ENCODE measurements around the gene NCOA6.
"Not testable (repeated sequence)": the region's sequence is repeated elsewhere in the genome, so short reads cannot be mapped to it uniquely, and the experiment has no call there.

Gene NCOA6

DNA sequence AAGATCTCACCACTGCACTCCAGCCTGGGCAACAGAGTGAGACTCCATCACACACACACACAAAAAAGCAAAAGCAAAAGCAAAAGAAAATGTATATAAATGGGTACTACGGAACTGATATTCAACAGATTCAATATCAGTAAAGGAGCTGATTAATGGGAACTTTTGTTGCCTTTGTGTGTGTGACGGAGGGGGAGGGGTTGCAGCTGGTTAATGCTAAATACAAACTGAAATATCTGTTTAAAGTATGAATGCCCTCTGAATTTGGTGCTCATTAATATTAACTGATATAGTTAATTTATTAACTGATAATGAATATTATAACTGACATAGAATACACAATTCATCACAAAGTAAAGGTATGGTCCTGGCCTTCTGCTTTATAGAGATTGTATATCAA lies 8.4 kb downstream of the NCOA6 start:
- Mint-ChIP-seq H3K9me3 (no peaks in the 10 kb centered on the region), H3K4me1 (ENCODE audit: low read depth) (peaks cover 6% of the 10 kb centered on the region), H3K27ac (no peak overlapping the region), H3K4me3 (no peak overlapping the region), H3K36me3 (ENCODE audit: low read depth) (no peaks in the 10 kb centered on the region), H3K27me3 (ENCODE audit: low read depth) (no peaks in the 10 kb centered on the region)
- DNase-seq (ENCODE audit: low spot score): no peak

DNA sequence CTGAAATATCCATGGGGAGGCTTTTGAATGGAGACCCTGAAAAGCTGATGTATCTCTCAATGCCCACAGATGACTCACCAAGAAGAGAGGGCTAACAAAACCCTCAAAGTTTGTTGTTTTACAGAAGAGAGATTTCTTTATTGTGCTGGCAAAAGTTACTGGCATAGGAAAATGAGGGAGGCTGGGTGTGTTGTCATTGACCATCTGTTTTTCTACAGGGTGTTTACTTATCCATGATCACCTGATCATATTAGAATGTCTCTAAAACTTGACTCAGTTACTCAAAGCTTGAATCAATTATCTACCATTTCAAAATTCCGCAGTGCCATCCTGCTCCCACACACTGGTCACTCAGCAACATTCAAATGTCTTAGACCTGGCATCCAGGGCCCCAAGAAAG lies 9.8 kb downstream of the NCOA6 start:
- Mint-ChIP-seq H3K27me3 (ENCODE audit: low read depth) (no peaks in the 10 kb centered on the region), H3K9me3 (no peaks in the 10 kb centered on the region), H3K27ac (no peak overlapping the region), H3K4me3 (no peak overlapping the region), H3K36me3 (ENCODE audit: low read depth) (no peaks in the 10 kb centered on the region), H3K4me1 (ENCODE audit: low read depth) (peaks cover 3% of the 10 kb centered on the region)
- DNase-seq (ENCODE audit: low spot score): no peak

DNA sequence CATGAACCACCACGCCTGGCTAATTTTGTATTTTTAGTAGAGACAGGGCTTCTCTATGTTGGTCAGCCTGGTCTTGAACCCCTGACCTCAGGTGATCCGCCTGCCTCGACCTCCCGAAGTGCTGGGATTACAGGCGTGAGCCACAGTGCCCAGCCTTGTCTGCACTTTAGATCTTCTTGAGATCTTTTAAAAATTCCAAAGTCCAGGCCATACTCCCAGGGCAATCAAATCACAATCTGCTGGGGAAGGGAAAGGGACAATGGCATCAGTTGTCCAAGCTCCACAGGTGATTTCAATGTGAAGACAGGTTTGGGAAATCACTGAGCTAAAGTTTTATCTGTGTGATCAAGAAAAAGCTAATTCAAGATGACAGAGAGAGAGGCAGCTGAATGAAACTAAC lies 16.9 kb downstream of the NCOA6 start:
- Mint-ChIP-seq H3K36me3 (ENCODE audit: low read depth) (no peaks in the 10 kb centered on the region), H3K4me1 (ENCODE audit: low read depth) (peaks cover 9% of the 10 kb centered on the region), H3K9me3 (no peaks in the 10 kb centered on the region), H3K4me3 (no peak overlapping the region), H3K27me3 (ENCODE audit: low read depth) (no peaks in the 10 kb centered on the region), H3K27ac (no peak overlapping the region)
- DNase-seq (ENCODE audit: low spot score): no peak

DNA sequence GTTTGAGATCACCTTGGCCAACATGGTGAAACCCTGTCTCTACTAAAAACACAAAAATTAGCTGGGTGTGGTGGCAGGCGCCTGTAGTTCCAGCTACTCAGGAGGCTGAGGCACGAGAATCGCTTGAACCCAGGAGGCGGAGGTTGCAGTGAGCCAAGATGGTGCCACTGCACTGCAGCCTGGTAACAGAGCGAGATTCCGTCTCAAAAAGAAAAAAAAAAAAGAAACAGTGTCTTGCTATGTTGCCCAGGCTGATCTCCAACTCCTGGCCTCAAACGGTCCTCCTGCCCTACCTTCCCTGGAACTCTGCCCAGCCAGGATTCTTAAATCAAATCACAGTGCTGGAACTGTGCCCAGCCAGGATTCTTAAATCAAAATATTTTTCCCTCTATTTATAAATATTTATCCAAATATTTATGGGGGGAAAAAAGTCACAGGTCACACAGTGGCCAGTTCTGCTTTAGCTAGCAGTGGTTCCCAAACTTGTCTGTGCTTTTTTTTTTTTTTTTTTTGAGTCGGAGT lies 17.4 kb downstream of the NCOA6 start:
- H3K27me3 Mint-ChIP-seq (ENCODE audit: low read depth); H3K27ac Mint-ChIP-seq; H3K9me3 Mint-ChIP-seq; H3K36me3 Mint-ChIP-seq (ENCODE audit: low read depth); H3K4me3 Mint-ChIP-seq; DNase-seq (ENCODE audit: low spot score); H3K4me1 Mint-ChIP-seq (ENCODE audit: low read depth): not testable (repeated sequence)

DNA sequence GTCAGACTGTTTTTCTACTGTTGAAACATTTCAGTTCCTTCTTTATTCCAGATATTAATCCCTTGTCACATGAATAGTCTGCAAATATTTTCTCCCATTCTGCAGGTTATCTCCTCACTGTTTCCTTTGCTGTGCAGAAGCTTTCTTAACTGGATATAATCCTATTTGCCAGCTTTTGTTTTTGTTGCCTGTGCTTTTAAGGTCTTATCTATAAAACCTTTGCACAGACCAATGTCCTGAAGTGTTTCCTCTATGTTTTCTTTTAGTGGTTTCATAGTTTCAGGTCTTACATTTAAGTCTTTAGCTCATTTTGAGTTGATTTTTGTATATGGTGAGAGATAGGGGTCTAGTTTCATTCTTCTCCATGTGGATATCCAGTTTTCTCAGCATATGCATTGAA lies 19.2 kb downstream of the NCOA6 start:
- Mint-ChIP-seq H3K27ac (no peak overlapping the region), H3K36me3 (ENCODE audit: low read depth) (peaks cover under 1% of the 10 kb centered on the region), H3K27me3 (ENCODE audit: low read depth) (no peaks in the 10 kb centered on the region), H3K4me3 (no peak overlapping the region), H3K4me1 (ENCODE audit: low read depth) (peaks cover 13% of the 10 kb centered on the region), H3K9me3 (no peaks in the 10 kb centered on the region)
- no peak for DNase-seq (ENCODE audit: low spot score)

DNA sequence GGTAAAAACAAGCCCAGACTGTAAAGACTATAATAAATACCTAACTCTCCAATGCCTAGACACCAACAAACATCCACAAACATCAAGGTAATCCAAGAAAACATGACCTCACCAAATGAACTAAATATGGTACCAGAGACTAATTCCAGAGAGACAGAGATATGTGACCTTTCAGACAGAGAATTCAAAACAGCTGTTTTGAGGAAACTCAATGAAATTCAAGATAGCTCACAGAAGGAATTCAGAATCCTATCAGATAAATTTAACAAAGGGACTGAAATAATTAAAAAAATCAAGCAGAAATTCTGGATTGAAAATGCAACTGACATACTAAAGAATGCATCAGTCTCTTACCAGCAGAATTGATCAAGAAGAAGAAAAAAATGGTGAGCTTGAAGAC lies 26.6 kb downstream of the NCOA6 start:
- Mint-ChIP-seq H3K9me3 (no peaks in the 10 kb centered on the region), H3K4me1 (ENCODE audit: low read depth) (peaks cover 11% of the 10 kb centered on the region), H3K27ac (no peak overlapping the region), H3K4me3 (no peak overlapping the region), H3K36me3 (ENCODE audit: low read depth) (peaks cover 2% of the 10 kb centered on the region), H3K27me3 (ENCODE audit: low read depth) (no peaks in the 10 kb centered on the region)
- no peak for DNase-seq (ENCODE audit: low spot score)

DNA sequence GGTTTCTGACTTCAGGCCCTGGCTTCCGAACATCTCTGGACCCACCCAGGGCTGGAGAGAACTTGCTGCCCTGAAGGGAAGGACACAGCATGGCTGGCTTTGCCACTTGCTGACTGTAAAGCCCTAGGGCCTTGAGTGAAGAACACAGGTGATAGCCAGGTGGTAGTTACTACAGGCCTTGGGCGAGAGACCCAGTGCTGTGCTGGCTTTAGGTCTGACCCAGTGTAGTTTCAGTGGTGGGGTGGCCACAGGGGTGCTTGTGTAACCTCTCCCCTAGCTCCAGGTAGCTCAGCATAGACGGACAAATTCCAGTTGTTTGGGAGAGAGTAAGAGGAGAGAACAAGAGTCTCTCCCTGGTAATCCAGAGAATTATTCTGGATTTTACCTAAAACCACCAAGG lies 27.1 kb downstream of the NCOA6 start:
- no peak for DNase-seq (ENCODE audit: low spot score)
- peaks cover 11% of the 10 kb centered on the region for H3K4me1 Mint-ChIP-seq (ENCODE audit: low read depth)
- no peaks in the 10 kb centered on the region for H3K9me3 Mint-ChIP-seq
- no peaks in the 10 kb centered on the region for H3K27me3 Mint-ChIP-seq (ENCODE audit: low read depth)
- H3K36me3 Mint-ChIP-seq (ENCODE audit: low read depth): peaks cover 2% of the 10 kb centered on the region
- H3K4me3 Mint-ChIP-seq: no peak overlapping the region
- H3K27ac Mint-ChIP-seq: no peak overlapping the region

DNA sequence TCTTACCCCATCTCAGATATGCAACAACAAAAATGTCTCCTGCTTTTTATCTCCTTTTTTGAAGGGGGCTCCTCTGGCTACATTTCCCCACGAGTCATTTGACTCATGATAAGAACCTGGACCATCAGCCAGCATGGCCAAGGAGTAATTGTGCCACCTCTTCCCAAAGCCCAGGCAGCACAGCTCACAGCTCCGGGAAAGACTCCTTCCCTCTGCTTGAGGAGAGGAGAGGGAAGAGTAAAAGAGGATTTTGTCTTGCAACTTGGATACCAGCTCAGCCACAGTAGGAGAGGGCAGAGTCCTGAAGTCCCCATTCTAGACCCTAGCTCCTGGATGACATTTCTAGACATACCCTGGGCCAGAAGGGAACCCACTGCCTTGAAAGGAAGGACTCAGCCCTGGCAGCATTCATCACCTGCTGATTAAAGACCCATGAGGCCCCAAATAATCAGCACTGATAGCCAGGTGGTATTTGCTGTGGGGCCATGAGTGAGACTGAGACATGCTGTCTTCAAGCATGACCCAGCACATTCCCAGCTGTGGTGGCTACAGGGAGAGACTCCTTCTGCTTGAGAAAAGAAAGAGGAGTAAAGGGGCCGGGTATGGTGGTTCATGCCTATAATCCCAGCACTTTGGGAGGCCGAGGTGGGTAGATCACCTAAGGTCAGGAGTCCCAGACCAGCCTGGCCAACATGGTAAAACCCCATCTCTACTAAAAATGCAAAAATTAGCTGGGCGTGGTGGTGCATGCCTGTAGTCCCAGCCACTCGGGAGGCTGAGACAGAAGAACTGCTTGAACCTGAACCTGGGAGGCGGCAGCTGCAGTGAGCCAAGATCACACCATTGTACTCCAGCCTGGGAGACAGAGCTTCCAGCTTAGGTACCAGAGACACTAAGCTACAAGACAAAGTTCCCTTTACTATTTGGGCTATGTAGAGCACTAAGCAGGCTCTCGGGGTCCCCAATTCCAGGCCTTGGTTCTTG lies 28.1 kb downstream of the NCOA6 start:
- no peak overlapping the region for H3K4me3 Mint-ChIP-seq
- no peak overlapping the region for H3K27ac Mint-ChIP-seq
- H3K27me3 Mint-ChIP-seq (ENCODE audit: low read depth): no peaks in the 10 kb centered on the region
- peaks cover 11% of the 10 kb centered on the region for H3K4me1 Mint-ChIP-seq (ENCODE audit: low read depth)
- H3K36me3 Mint-ChIP-seq (ENCODE audit: low read depth): peaks cover 3% of the 10 kb centered on the region
- H3K9me3 Mint-ChIP-seq: no peaks in the 10 kb centered on the region
- DNase-seq (ENCODE audit: low spot score): no peak

DNA sequence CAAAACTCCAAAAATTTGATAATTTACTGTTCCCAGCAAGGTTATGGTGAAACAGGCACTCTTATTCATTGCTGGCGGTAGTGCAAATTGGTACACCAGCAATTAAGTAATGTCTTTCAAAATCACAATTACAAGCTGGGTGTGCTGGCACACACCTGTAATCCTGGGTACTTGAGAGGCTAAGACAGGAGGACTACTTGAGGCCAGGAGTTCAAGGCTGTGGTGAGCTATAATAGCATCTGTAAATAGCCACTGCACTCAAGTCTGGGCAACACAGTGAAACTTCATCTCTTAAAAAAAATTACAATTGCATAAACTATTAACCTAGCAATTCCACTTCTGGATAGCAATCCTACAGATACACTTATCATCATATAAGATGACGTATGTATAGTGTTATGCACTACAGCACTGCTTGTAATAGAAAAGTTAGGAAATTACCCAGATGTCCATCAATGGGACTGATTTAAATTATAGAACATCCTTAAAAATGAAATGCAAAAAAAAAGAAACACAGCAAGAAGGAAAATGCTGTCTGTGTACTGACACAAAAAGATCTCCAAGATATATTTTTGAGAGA lies 31.4 kb downstream of the NCOA6 start:
- Mint-ChIP-seq H3K4me1 (ENCODE audit: low read depth) (peaks cover 5% of the 10 kb centered on the region), H3K36me3 (ENCODE audit: low read depth) (peaks cover 7% of the 10 kb centered on the region), H3K27ac (no peak overlapping the region), H3K9me3 (no peaks in the 10 kb centered on the region), H3K27me3 (ENCODE audit: low read depth) (no peaks in the 10 kb centered on the region), H3K4me3 (no peak overlapping the region)
- DNase-seq (ENCODE audit: low spot score): no peak

DNA sequence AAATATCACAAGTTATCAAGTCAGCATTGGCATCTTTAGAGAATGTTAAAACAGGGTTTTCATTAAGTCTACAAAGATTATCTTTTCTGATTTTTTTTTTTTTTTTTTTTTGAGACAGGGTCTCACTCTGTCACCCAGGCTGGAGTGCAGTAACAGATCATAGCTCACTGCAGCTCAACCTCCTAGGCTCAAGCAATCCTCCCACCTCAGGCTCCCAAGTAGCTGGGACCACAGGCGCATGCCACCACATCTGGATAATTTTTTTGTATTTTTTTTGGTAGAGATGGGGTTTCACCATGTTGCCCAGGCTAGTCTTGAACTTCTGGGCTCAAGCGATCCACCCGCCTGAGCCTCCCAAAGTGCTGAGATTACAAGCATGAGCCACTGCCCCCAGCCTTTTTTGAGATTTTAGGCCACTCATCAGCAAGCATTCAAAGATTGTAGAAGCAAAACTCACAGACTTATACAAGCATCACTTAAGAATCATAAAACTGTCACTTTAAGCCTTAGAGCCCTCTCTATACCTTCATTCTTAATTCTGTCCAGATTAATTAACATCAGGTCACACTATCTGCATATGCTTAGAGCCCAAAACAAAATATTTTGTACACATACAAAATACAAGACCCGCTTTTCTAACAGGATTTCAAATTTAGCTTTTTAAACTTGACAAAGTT lies 32.6 kb downstream of the NCOA6 start:
- Mint-ChIP-seq H3K4me3 (no peak overlapping the region), H3K27me3 (ENCODE audit: low read depth) (no peaks in the 10 kb centered on the region), H3K9me3 (no peaks in the 10 kb centered on the region), H3K36me3 (ENCODE audit: low read depth) (peaks cover 7% of the 10 kb centered on the region), H3K4me1 (ENCODE audit: low read depth) (peaks cover 5% of the 10 kb centered on the region), H3K27ac (no peak overlapping the region)
- DNase-seq (ENCODE audit: low spot score): no peak

DNA sequence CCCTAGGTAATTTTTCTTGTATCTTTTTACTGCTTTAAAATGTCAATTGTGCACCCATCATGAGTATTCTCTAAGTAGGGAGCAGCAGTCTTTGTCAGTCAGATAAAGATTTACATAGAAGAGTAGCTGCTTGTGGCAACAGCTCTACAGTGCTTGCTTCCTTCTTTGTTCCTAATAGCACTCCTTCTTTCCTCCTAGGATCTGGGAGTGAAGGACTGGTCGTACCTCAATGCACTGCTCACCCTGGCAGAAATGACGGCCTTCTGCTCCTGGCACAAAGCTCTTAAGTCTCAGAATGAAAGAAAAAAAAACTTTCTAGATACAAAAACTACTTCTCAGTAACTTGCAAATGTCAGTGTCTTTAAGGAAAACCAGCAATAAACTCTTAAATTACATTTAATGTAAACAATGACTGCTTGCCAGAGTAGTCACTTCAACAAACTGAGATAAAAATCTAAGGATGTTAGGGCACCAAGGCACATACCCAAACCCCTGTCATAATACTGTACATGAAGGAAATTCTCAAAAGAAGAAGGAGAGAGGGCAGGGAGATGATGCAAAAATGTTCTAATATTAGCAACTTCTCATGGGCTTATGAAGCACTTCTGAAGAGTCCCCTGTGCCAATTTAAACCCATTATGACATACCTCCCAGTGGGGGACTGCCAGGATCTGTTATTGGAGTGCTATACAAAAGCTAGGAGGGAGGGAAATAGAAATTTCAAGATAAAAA lies 34.0 kb downstream of the NCOA6 start:
- no peak for DNase-seq (ENCODE audit: low spot score)
- Mint-ChIP-seq H3K36me3 (ENCODE audit: low read depth) (peaks cover 7% of the 10 kb centered on the region), H3K9me3 (no peaks in the 10 kb centered on the region), H3K4me1 (ENCODE audit: low read depth) (peaks cover 5% of the 10 kb centered on the region), H3K27ac (no peak overlapping the region), H3K4me3 (no peak overlapping the region), H3K27me3 (ENCODE audit: low read depth) (no peaks in the 10 kb centered on the region)

DNA sequence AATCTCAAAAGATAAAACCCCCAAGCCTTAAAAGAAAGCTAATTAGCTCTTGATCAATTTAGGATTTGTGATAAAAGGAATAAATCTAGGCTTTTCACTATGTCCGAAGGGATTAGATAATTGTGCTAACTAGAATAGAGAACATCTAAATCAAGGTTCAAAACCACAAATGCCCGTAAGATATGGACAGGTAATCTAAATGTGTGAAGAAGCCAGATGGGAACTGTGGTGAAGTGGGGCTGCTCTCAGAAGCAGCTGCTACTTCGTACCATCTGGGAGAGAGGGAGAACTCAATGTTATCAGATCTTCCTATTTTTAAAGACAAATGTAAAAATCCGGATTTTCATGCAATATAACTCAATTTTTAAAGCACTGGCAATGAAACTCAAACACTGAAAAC lies 44.2 kb downstream of the NCOA6 start:
- DNase-seq (ENCODE audit: low spot score): no peak
- Mint-ChIP-seq H3K27me3 (ENCODE audit: low read depth) (no peaks in the 10 kb centered on the region), H3K4me1 (ENCODE audit: low read depth) (no peaks in the 10 kb centered on the region), H3K27ac (no peak overlapping the region), H3K9me3 (no peaks in the 10 kb centered on the region), H3K4me3 (no peak overlapping the region), H3K36me3 (ENCODE audit: low read depth) (peaks cover 7% of the 10 kb centered on the region)

DNA sequence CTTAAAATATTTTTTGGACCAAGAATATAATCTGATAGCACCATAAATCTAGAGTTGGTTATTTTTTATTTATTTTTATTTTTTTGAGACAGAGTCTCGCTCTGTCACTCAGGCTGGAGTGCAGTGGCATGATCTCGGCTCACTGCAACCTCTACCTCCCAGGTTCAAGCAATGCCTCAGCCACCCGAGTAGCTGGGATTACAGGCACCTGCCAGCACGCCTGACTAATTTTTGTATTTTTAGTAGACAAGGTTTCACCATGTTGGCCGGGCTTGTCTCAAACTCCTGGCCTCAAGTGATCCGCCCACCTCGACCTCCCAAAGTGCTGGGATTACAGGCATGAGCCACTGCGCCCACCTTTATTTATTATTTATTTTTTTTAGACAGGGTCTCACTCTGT lies 45.2 kb downstream of the NCOA6 start:
- DNase-seq (ENCODE audit: low spot score); H3K36me3 Mint-ChIP-seq (ENCODE audit: low read depth); H3K27me3 Mint-ChIP-seq (ENCODE audit: low read depth); H3K9me3 Mint-ChIP-seq; H3K4me3 Mint-ChIP-seq; H3K27ac Mint-ChIP-seq; H3K4me1 Mint-ChIP-seq (ENCODE audit: low read depth): not testable (repeated sequence)

All from T-helper 2 cell treated with Interferon-gamma antibody and Interleukin-4, amounts not matched to agents 5 μg/mL and 100 μg/mL, for 36 hours (primary cell).